GM23338 (cell line): ENCODE data around the gene ALS2.

ENCODE experiments used
- CTCF ChIP-seq, 2 experiments: fragments of 200-600 bp in 1 of 2; sonication (generic) in 1 of 2; conservative IDR thresholded peaks; 2 replicates each; pipeline versions ENCODE4 v1.5.1 to v1.6.1; 2016 to 2017; ENCODE audit warnings: antibody characterized with exemption in 2 of 2, low read depth in 2 of 2, mild to moderate bottlenecking in 2 of 2, moderate library complexity in 1 of 2
- EZH2 ChIP-seq: fragments of 200-600 bp; sonication (generic); IDR thresholded peaks from one replicate; pipeline ENCODE4 v1.8.0; 2017; ENCODE audit warnings: antibody characterized with exemption, mild to moderate bottlenecking, low read depth; ENCODE audit not compliant: unreplicated experiment
- ZNF331 ChIP-seq: fragments of 250-450 bp; sonication (Bioruptor Pico); IDR thresholded peaks from 2 replicates; pipeline ENCODE4 v1.5.0; 2020; ENCODE audit warnings: low read depth, mild to moderate bottlenecking, moderate library complexity

- TF ChIP-seq EZH2: no peak
- no peak for TF ChIP-seq ZNF331 (CRISPR knock-in tag)
- TF ChIP-seq CTCF (conservative IDR thresholded peaks at IDR 0.05; ENCODE audit: low read depth in 2 of 2): no peak
Observed at GRCh38 chr2:201674794-201675193, 105.9 kb downstream of the ALS2 start.
